HCT116 (cell line): ENCODE results near the gene MDFI. TPM values are rescaled to one million over a fixed set of nuclear protein-coding genes. Genes with fewer than 3 reads are reported as not detected.

ENCODE experiments used
- ATAC-seq: fragments of 200-7000 bp; cut with Tn5 transposase; 2 replicates; pipeline ENCODE4 v1.9.1; 2020; ENCODE audit warnings: mild to moderate bottlenecking, moderate library complexity
- BruUV-seq: library from RNA; stranded (reverse); fragments of 400-500 nt; replicated peaks from 2 replicates; lab custom pipeline; 2021; lab: Mats Ljungman, UMichigan
- CTCF ChIA-PET: fragments of 300-600 bp; sonication (Branson Sonifier 250); formaldehyde crosslinking; loops from one replicate; lab custom pipeline; 2021; ENCODE audit warnings: antibody characterized with exemption; lab: Charles Lee
- POLR2A ChIA-PET: fragments of 300-600, 350-600 bp; sonication (Branson Sonifier 250); formaldehyde crosslinking; loops from one replicate; lab custom pipeline; 2021; ENCODE audit warnings: antibody characterized with exemption; lab: Charles Lee
- RAD21 ChIA-PET, 2 experiments: fragments of 300-600 bp; sonication (Branson Sonifier 250); formaldehyde crosslinking; loops; one replicate each; lab custom pipeline; 2023; ENCODE audit warnings: low total read pairs in 2 of 2; ENCODE audit not compliant: uncharacterized antibody in 2 of 2, unreplicated experiment in 2 of 2, low non-redundant PET in 1 of 2; lab: Charles Lee
- DNase-seq: peaks from one replicate; pipeline ENCODE4 v3.0.0-alpha.2; 2010; ENCODE audit warnings: low read depth, low spot score
- H2AFZ ChIP-seq: fragments of 200-600 bp; shearing (Covaris generic), sonication (generic); 2 replicates; pipeline ENCODE4 v1.6.1; 2017; ENCODE audit warnings: low read depth, mixed run types, mixed read lengths, antibody characterized with exemption, low read length; ENCODE audit not compliant: poor library complexity, severe bottlenecking
- H3K27ac ChIP-seq: 2 replicates; pipeline ENCODE4 v1.5.1; 2012; ENCODE audit warnings: low read depth, low read length
- H3K27me3 ChIP-seq: fragments of 200-600 bp; sonication (generic); 2 replicates; pipeline ENCODE4 v1.6.1; 2016; ENCODE audit warnings: mixed run types, low read length, mixed read lengths; ENCODE audit not compliant: insufficient read depth
- H3K36me3 ChIP-seq, 2 experiments: fragments of 200-500 bp in 1 of 2; fragments of 200-600 bp in 1 of 2; sonication (Bioruptor generic) in 1 of 2; sonication (generic) in 1 of 2; 2 replicates each; pipeline versions ENCODE4 v1.5.1 to v1.6.1; 2014 to 2016; ENCODE audit warnings: low read length in 2 of 2, inconsistent platforms in 1 of 2, mixed read lengths in 1 of 2, mixed run types in 1 of 2; ENCODE audit not compliant: insufficient read depth in 2 of 2, control insufficient read depth in 1 of 2
- H3K4me1 ChIP-seq, 2 experiments: fragments of 200-600 bp in 1 of 2; sonication (generic) in 1 of 2; 2 replicates each; pipeline versions ENCODE4 v1.5.1 to v1.6.1; 2012 to 2017; ENCODE audit warnings: low read length in 2 of 2, inconsistent platforms in 1 of 2, mild to moderate bottlenecking in 1 of 2, mixed read lengths in 1 of 2, mixed run types in 1 of 2, moderate library complexity in 1 of 2; ENCODE audit not compliant: insufficient read depth in 2 of 2, control insufficient read depth in 1 of 2
- H3K4me2 ChIP-seq: fragments of 200-600 bp; sonication (generic); 2 replicates; pipeline ENCODE4 v1.6.1; 2017; ENCODE audit warnings: mixed run types, low read length, mixed read lengths
- H3K4me3 ChIP-seq, 2 experiments: fragments of 200-600 bp in 1 of 2; sonication (generic) in 1 of 2; replicated peaks in 1 of 2; 2 replicates each; pipeline ENCODE4 v1.5.1; 2011 to 2016; ENCODE audit warnings: low read length in 2 of 2, control low read depth in 1 of 2, low read depth in 1 of 2, mild to moderate bottlenecking in 1 of 2, mixed read lengths in 1 of 2, mixed run types in 1 of 2
- H3K79me2 ChIP-seq: fragments of 200-600 bp; sonication (generic); 2 replicates; pipeline ENCODE4 v1.6.1; 2017; ENCODE audit warnings: mild to moderate bottlenecking, mixed run types, low read length, moderate library complexity, mixed read lengths; ENCODE audit not compliant: insufficient read depth
- H3K9ac ChIP-seq: fragments of 200-600 bp; sonication (generic); 2 replicates; pipeline ENCODE4 v1.6.1; 2016; ENCODE audit warnings: low read length, mixed read lengths
- H3K9me2 ChIP-seq: fragments of 200-600 bp; sonication (generic), shearing (Covaris generic); 2 replicates; pipeline ENCODE4 v1.6.1; 2017; ENCODE audit warnings: mixed run types, mild to moderate bottlenecking, moderate library complexity; ENCODE audit not compliant: insufficient read depth
- H3K9me3 ChIP-seq, 2 experiments: fragments of 200-500 bp in 1 of 2; fragments of 200-600 bp in 1 of 2; sonication (Bioruptor generic) in 1 of 2; sonication (generic) in 1 of 2; 2 replicates each; pipeline ENCODE4 v1.6.1; 2014 to 2017; ENCODE audit warnings: low read length in 2 of 2, mixed read lengths in 2 of 2, inconsistent platforms in 1 of 2, low read depth in 1 of 2, mild to moderate bottlenecking in 1 of 2, mixed run types in 1 of 2, moderate library complexity in 1 of 2; ENCODE audit not compliant: control insufficient read depth in 1 of 2, insufficient read depth in 1 of 2
- H4K20me1 ChIP-seq: fragments of 200-600 bp; sonication (generic), shearing (Covaris generic); 2 replicates; pipeline ENCODE4 v1.6.1; 2017; ENCODE audit warnings: mixed run types, mild to moderate bottlenecking, moderate library complexity; ENCODE audit not compliant: insufficient read depth
- ATF3 ChIP-seq: IDR thresholded peaks from 2 replicates; pipeline ENCODE4 v1.6.1; 2012
- CBX3 ChIP-seq: IDR thresholded peaks from 2 replicates; pipeline ENCODE4 v1.6.1; 2012; ENCODE audit warnings: low read depth
- EGR1 ChIP-seq: IDR thresholded peaks from 2 replicates; pipeline ENCODE4 v1.6.1; 2012; ENCODE audit warnings: low read depth
- ELF1 ChIP-seq: IDR thresholded peaks from 2 replicates; pipeline ENCODE4 v1.6.1; 2012; ENCODE audit warnings: low read depth, borderline replicate concordance
- EZH2 ChIP-seq: fragments of 200-600 bp; sonication (generic); IDR thresholded peaks from 2 replicates; pipeline ENCODE4 v1.6.1; 2017; ENCODE audit warnings: antibody characterized with exemption, mixed run types
- EZH2phosphoT487 ChIP-seq: fragments of 200-600 bp; IDR thresholded peaks from 2 replicates; pipeline ENCODE4 v1.6.1; 2018; ENCODE audit warnings: antibody characterized with exemption, borderline replicate concordance
- FOSL1 ChIP-seq: IDR thresholded peaks from 2 replicates; pipeline ENCODE4 v1.6.1; 2012; ENCODE audit warnings: low read depth
- JUND ChIP-seq: IDR thresholded peaks from 2 replicates; pipeline ENCODE4 v1.6.1; 2012
- MAX ChIP-seq: IDR thresholded peaks from 2 replicates; pipeline ENCODE4 v1.6.1; 2012
- POLR2A ChIP-seq: IDR thresholded peaks from 2 replicates; pipeline ENCODE4 v1.7.0; 2011; ENCODE audit warnings: borderline replicate concordance; ENCODE audit not compliant: insufficient read depth, insufficient read length; ENCODE audit errors: extremely low read depth
- POLR2AphosphoS5 ChIP-seq: IDR thresholded peaks from 2 replicates; pipeline ENCODE4 v1.6.1; 2011; ENCODE audit warnings: mild to moderate bottlenecking, low read depth, low read length, moderate library complexity
- RAD21 ChIP-seq: IDR thresholded peaks from 2 replicates; pipeline ENCODE4 v1.6.1; 2012; ENCODE audit warnings: low read depth, mild to moderate bottlenecking
- REST ChIP-seq: IDR thresholded peaks from 2 replicates; pipeline ENCODE4 v1.6.1; 2012; ENCODE audit warnings: low read depth
- SIN3A ChIP-seq: IDR thresholded peaks from 2 replicates; pipeline ENCODE4 v1.6.1; 2012; ENCODE audit warnings: low read depth
- SP1 ChIP-seq: IDR thresholded peaks from 2 replicates; pipeline ENCODE4 v1.6.1; 2012; ENCODE audit warnings: low read depth
- SRF ChIP-seq: IDR thresholded peaks from 2 replicates; pipeline ENCODE4 v1.6.1; 2012; ENCODE audit warnings: low read depth
- TCF7L2 ChIP-seq: IDR thresholded peaks from 2 replicates; pipeline ENCODE4 v1.7.0; 2011; ENCODE audit warnings: borderline replicate concordance, inconsistent platforms; ENCODE audit not compliant: insufficient read depth, insufficient read length; ENCODE audit errors: extremely low read depth
- ZFX ChIP-seq: fragments of 450-650 bp; IDR thresholded peaks from 2 replicates; pipeline ENCODE4 v1.6.1; 2017
- ZNF274 ChIP-seq: fragments of 200-500 bp; sonication (Bioruptor generic); IDR thresholded peaks from 2 replicates; pipeline ENCODE4 v1.6.1; 2014; ENCODE audit warnings: mild to moderate bottlenecking, low read depth, low read length, inconsistent platforms
- intact Hi-C: fragments of 100-400 bp; cut with micrococcal nuclease; formaldehyde crosslinking; loops from 2 replicates; pipeline ENCODE4 v1.10.0; 2022
- total RNA-seq: library from RNA; stranded (reverse); gene quantifications from one replicate; pipeline ENCODE4 v1.2.1, GENCODE V29; 2021; ENCODE audit not compliant: unreplicated experiment

MDFI gene
- total RNA-seq, 1 experiment from 2014 or later, result 35.5 TPM

DNA sequence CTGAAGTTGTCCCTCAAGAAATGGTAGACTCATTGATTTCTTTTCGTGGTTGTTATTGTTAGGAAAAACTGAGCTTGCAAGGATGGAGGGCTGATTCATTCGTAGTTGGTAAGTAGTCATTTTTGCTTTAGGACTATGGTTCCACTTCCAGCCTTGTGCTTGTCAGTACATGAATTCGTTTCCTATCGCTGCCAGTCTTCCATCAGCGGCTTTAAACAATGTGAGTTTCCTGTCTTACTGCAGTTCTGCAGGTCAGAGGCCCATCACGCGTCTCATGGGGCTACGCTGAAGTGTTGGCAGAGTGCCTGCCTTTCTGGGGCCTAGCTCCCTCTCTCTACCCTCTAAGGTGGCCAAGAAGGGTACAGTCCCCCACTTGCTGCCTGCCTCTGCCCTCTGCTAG lies 11.4 kb upstream of the MDFI start (continued):
- TF ChIP-seq FOSL1, result no peak
- no peak for TF ChIP-seq EZH2phosphoT487
- no peak for TF ChIP-seq ZFX
- TF ChIP-seq JUND, result no peak
- TF ChIP-seq ATF3, result no peak
- no peak for TF ChIP-seq MAX
- TF ChIP-seq SIN3A, result no peak
- no peak for TF ChIP-seq POLR2AphosphoS5
- TF ChIP-seq ZNF274, result no peak
- no peak for TF ChIP-seq POLR2A
- no peak for TF ChIP-seq REST
- no peak for TF ChIP-seq RAD21

DNA sequence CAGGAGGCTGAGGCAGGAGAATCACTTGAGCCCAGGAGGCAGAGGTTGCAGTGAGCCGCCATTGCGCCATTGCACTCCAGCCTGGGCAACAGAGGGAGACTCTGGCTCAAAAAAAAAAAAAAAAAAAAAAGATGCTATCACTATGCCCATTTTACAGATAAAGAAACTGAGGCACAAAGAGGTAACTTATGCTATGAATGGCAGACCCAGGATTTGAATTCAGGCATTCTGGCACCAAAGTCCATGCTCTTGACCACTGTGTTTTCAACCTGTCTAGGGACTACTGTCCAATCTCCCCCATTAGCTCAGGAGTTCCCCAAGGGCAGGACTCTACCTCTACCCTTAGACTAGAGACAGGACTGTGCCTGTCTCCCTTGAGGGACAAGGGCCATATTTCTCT lies 9.1 kb upstream of the MDFI start:
- no peak overlapping the region for H2AFZ ChIP-seq
- H3K9ac ChIP-seq, result no peak overlapping the region
- H4K20me1 ChIP-seq, result no peaks in the 10 kb centered on the region
- ATAC-seq (no peak), DNase-seq (no peak)
- H3K9me2 ChIP-seq, result no peaks in the 10 kb centered on the region
- ChIA-PET POLR2A (no interaction called here), RAD21 (no interaction called here), CTCF (no interaction called here)
- no peaks in the 10 kb centered on the region for H3K79me2 ChIP-seq
- H3K27ac ChIP-seq, result no peak overlapping the region
- intact Hi-C loops, result no loop called here
- no peaks in the 10 kb centered on the region for H3K36me3 ChIP-seq
- H3K27me3 ChIP-seq, result no peaks in the 10 kb centered on the region
- no peak overlapping the region for H3K4me3 ChIP-seq
- H3K4me2 ChIP-seq, result no peak overlapping the region
- BruUV-seq, result no TSS peak
- H3K4me1 ChIP-seq, result peaks cover 0 to 9% of the 10 kb centered on the region in 2 experiments; a peak in 2 of 4 replicates
- H3K9me3 ChIP-seq, result no peaks in the 10 kb centered on the region
- TF ChIP-seq EZH2, result no peak
- no peak for TF ChIP-seq TCF7L2
- no peak for TF ChIP-seq SRF
- TF ChIP-seq CBX3, result no peak
- no peak for TF ChIP-seq ELF1
- TF ChIP-seq RAD21, result no peak
- TF ChIP-seq FOSL1, result no peak
- TF ChIP-seq EGR1, result no peak
- TF ChIP-seq POLR2AphosphoS5, result no peak
- TF ChIP-seq SP1, result no peak
- no peak for TF ChIP-seq REST
